A673 (cell line): ENCODE results near the gene KHK.

Source experiments
- CTCF ChIP-seq: fragments of 300-800, 200-600 bp; sonication (generic); conservative IDR thresholded peaks from 2 replicates; pipeline ENCODE4 v1.5.1; 2017; ENCODE audit warnings: low read depth, mild to moderate bottlenecking, antibody characterized with exemption, low read length, moderate library complexity, mixed read lengths
- EZH2 ChIP-seq: fragments of 200-600 bp; sonication (generic); IDR thresholded peaks from 2 replicates; pipeline ENCODE4 v1.6.1; 2017; ENCODE audit warnings: borderline replicate concordance, low read depth, mild to moderate bottlenecking, mixed read lengths, antibody characterized with exemption, low read length; ENCODE audit not compliant: poor library complexity, severe bottlenecking

GRCh38 chr2:27096748-27097297 lies 10.3 kb downstream of the KHK start:
- TF ChIP-seq CTCF = no peak
- TF ChIP-seq EZH2 = no peak
